ENCODE data around the gene TM9SF3.

TM9SF3 gene

GRCh38 chr10:96538683-96539082 is 48.1 kb downstream of the TM9SF3 start:
- H3K4me3 ChIP-seq (ENCODE audit: low read length), result no peak overlapping the region

DNA sequence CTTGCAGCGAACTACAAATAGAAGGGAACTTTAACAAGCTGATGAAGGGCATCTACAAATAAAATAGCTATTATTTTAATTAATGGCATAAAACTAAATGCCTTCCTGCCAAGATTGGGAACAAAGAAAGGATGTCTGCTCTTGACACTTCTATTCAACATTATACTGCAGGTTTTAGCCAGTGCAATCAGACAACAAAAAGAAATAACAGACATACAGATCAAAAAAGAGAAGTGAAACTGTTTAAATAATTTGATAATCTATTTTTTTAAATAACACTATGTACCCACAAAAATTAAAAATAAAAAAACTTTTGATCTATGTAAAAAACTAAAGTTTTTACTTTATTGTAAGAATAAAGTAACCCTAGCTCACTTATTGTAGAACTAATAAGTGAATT is 50.7 kb downstream of the TM9SF3 start:
- H3K27me3 ChIP-seq (replicated peaks; ENCODE audit: insufficient read depth, low read length), result no peaks in the 10 kb centered on the region
- no peak overlapping the region for H3K4me3 ChIP-seq (ENCODE audit: low read length)
- peaks cover 2% of the 10 kb centered on the region; the same call in 1 of the 2 replicates for H3K36me3 ChIP-seq (replicated peaks; ENCODE audit: insufficient read depth, low read length)
- H4K20me1 ChIP-seq (ENCODE audit: insufficient read depth, low read length), result no peaks in the 10 kb centered on the region
- H3K4me1 ChIP-seq (ENCODE audit: low read length), result no peaks in the 10 kb centered on the region
- no peak for DNase-seq
- no peak for TF ChIP-seq EZH2phosphoT487 (IDR thresholded peaks at IDR 0.05; ENCODE audit: low read length)
- H3K27ac ChIP-seq (ENCODE audit: low read length), result no peak overlapping the region
- H3K9ac ChIP-seq (ENCODE audit: low read length), result no peak overlapping the region
- H3K79me2 ChIP-seq (ENCODE audit: low read length), result peaks cover 35% of the 10 kb centered on the region
- H3K4me2 ChIP-seq (ENCODE audit: low read depth, low read length), result no peak overlapping the region
- no peaks in the 10 kb centered on the region for H3K9me3 ChIP-seq (replicated peaks; ENCODE audit: insufficient read depth, low read length)
- H3K9me2 ChIP-seq (replicated peaks; ENCODE audit: insufficient read depth, low read length), result no peaks in the 10 kb centered on the region
- H3F3A ChIP-seq (ENCODE audit: insufficient read depth, low read length), result no peaks in the 10 kb centered on the region
- H2AFZ ChIP-seq (ENCODE audit: low read length), result no peak overlapping the region

More at GRCh38 chr10:96538683-96539082, 48.1 kb downstream of the TM9SF3 start:
- Histone ChIP-seq H3K9me3 (replicated peaks; ENCODE audit: insufficient read depth, low read length) (no peaks in the 10 kb centered on the region), H3K27ac (ENCODE audit: low read length) (no peak overlapping the region), H3K79me2 (ENCODE audit: low read length) (peaks cover 43% of the 10 kb centered on the region), H3K36me3 (replicated peaks; ENCODE audit: insufficient read depth, low read length) (peaks cover 8% of the 10 kb centered on the region; the same call in 1 of the 2 replicates), H3K9me2 (replicated peaks; ENCODE audit: insufficient read depth, low read length) (no peaks in the 10 kb centered on the region), H2AFZ (ENCODE audit: low read length) (no peak overlapping the region), H3K27me3 (replicated peaks; ENCODE audit: insufficient read depth, low read length) (no peaks in the 10 kb centered on the region), H3K4me1 (ENCODE audit: low read length) (no peaks in the 10 kb centered on the region), H3F3A (ENCODE audit: insufficient read depth, low read length) (no peaks in the 10 kb centered on the region), H3K4me2 (ENCODE audit: low read depth, low read length) (no peak overlapping the region), H3K9ac (ENCODE audit: low read length) (no peak overlapping the region), H4K20me1 (ENCODE audit: insufficient read depth, low read length) (no peaks in the 10 kb centered on the region)
- DNase-seq, result no peak
- no peak for TF ChIP-seq EZH2phosphoT487 (IDR thresholded peaks at IDR 0.05; ENCODE audit: low read length)
- TF ChIP-seq, protein P1, sequence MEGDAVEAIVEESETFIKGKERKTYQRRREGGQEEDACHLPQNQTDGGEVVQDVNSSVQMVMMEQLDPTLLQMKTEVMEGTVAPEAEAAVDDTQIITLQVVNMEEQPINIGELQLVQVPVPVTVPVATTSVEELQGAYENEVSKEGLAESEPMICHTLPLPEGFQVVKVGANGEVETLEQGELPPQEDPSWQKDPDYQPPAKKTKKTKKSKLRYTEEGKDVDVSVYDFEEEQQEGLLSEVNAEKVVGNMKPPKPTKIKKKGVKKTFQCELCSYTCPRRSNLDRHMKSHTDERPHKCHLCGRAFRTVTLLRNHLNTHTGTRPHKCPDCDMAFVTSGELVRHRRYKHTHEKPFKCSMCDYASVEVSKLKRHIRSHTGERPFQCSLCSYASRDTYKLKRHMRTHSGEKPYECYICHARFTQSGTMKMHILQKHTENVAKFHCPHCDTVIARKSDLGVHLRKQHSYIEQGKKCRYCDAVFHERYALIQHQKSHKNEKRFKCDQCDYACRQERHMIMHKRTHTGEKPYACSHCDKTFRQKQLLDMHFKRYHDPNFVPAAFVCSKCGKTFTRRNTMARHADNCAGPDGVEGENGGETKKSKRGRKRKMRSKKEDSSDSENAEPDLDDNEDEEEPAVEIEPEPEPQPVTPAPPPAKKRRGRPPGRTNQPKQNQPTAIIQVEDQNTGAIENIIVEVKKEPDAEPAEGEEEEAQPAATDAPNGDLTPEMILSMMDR (IDR thresholded peaks at IDR 0.05; ENCODE audit: low read length), result no peak
- TF ChIP-seq EZH2 (optimal IDR thresholded peaks at IDR 0.05; ENCODE audit: low read depth, low read length), result no peak

GRCh38 chr10:96532523-96532922 is 54.3 kb downstream of the TM9SF3 start:
- TF ChIP-seq EZH2 (optimal IDR thresholded peaks at IDR 0.05; ENCODE audit: low read depth, low read length) (no peak), EZH2phosphoT487 (IDR thresholded peaks at IDR 0.05; ENCODE audit: low read length) (no peak)
- TF ChIP-seq, protein P1 (IDR thresholded peaks at IDR 0.05; ENCODE audit: low read length), result no peak

GRCh38 chr10:96529634-96530279 is 57.1 kb downstream of the TM9SF3 start:
- TF ChIP-seq EZH2 (optimal IDR thresholded peaks at IDR 0.05; ENCODE audit: low read depth, low read length) (no peak), EZH2phosphoT487 (IDR thresholded peaks at IDR 0.05; ENCODE audit: low read length) (no peak)
- TF ChIP-seq, protein P1 (IDR thresholded peaks at IDR 0.05; ENCODE audit: low read length), result no peak
- no peaks in the 10 kb centered on the region; the same call in 1 of the 2 replicates for H4K20me1 ChIP-seq (ENCODE audit: insufficient read depth, low read length)
- no peak overlapping the region for H3K4me3 ChIP-seq (ENCODE audit: low read length)
- no peaks in the 10 kb centered on the region for H3K27me3 ChIP-seq (replicated peaks; ENCODE audit: insufficient read depth, low read length)
- H3F3A ChIP-seq (ENCODE audit: insufficient read depth, low read length), result no peaks in the 10 kb centered on the region
- H2AFZ ChIP-seq (ENCODE audit: low read length), result no peak overlapping the region
- no peak overlapping the region for H3K9ac ChIP-seq (ENCODE audit: low read length)
- DNase-seq, result no peak
- no peak overlapping the region for H3K4me2 ChIP-seq (ENCODE audit: low read depth, low read length)
- no peaks in the 10 kb centered on the region for H3K9me3 ChIP-seq (replicated peaks; ENCODE audit: insufficient read depth, low read length)
- peaks cover 4% of the 10 kb centered on the region; the same call in 1 of the 2 replicates for H3K79me2 ChIP-seq (ENCODE audit: low read length)
- H3K27ac ChIP-seq (ENCODE audit: low read length), result no peak overlapping the region
- peaks cover 4% of the 10 kb centered on the region; the same call in 1 of the 2 replicates for H3K36me3 ChIP-seq (replicated peaks; ENCODE audit: insufficient read depth, low read length)
- no peaks in the 10 kb centered on the region for H3K4me1 ChIP-seq (ENCODE audit: low read length)
- H3K9me2 ChIP-seq (replicated peaks; ENCODE audit: insufficient read depth, low read length), result no peaks in the 10 kb centered on the region

More at GRCh38 chr10:96532523-96532922, 54.3 kb downstream of the TM9SF3 start:
- peaks cover 28% of the 10 kb centered on the region for H3K79me2 ChIP-seq (ENCODE audit: low read length)
- no peaks in the 10 kb centered on the region; the same call in 1 of the 2 replicates for H4K20me1 ChIP-seq (ENCODE audit: insufficient read depth, low read length)
- no peaks in the 10 kb centered on the region for H3F3A ChIP-seq (ENCODE audit: insufficient read depth, low read length)
- DNase-seq, result no peak
- no peak overlapping the region for H2AFZ ChIP-seq (ENCODE audit: low read length)
- H3K36me3 ChIP-seq (replicated peaks; ENCODE audit: insufficient read depth, low read length), result peaks cover 4% of the 10 kb centered on the region; the same call in 1 of the 2 replicates
- H3K27ac ChIP-seq (ENCODE audit: low read length), result no peak overlapping the region
- H3K4me3 ChIP-seq (ENCODE audit: low read length), result no peak overlapping the region
- H3K9me2 ChIP-seq (replicated peaks; ENCODE audit: insufficient read depth, low read length), result no peaks in the 10 kb centered on the region
- no peaks in the 10 kb centered on the region for H3K9me3 ChIP-seq (replicated peaks; ENCODE audit: insufficient read depth, low read length)
- no peak overlapping the region for H3K9ac ChIP-seq (ENCODE audit: low read length)
- H3K27me3 ChIP-seq (replicated peaks; ENCODE audit: insufficient read depth, low read length), result no peaks in the 10 kb centered on the region
- H3K4me1 ChIP-seq (ENCODE audit: low read length), result no peaks in the 10 kb centered on the region
- H3K4me2 ChIP-seq (ENCODE audit: low read depth, low read length), result no peak overlapping the region

Measured in MM.1S (cell line).